Tibial nerve (tissue), 4 donors: ENCODE data around the gene KIRREL3.

Experiments used
- CTCF ChIP-seq, 5 experiments: fragments of 200-600 bp in 3 of 5; fragments of 450-650 bp in 2 of 5; sonication (generic) in 3 of 5; IDR thresholded peaks; one replicate each; pipeline ENCODE4 v1.5.1; 2016 to 2019; ENCODE audit warnings: antibody characterized with exemption in 5 of 5, mild to moderate bottlenecking in 3 of 5, moderate library complexity in 2 of 5
- EP300 ChIP-seq, 2 donors: sonication (generic); formaldehyde crosslinking; IDR thresholded peaks; one replicate each; pipeline ENCODE4 v1.6.1; 2017; ENCODE audit warnings: antibody characterized with exemption in 2 of 2, mild to moderate bottlenecking in 1 of 2
- POLR2A ChIP-seq, 2 donors: fragments of 450-650 bp; IDR thresholded peaks; one replicate each; pipeline ENCODE4 v1.6.1; 2017; ENCODE audit warnings: antibody characterized with exemption in 2 of 2, mild to moderate bottlenecking in 2 of 2, moderate library complexity in 2 of 2

GRCh38 chr11:126830216-126830806 lies 170.3 kb downstream of the KIRREL3 start:
- TF ChIP-seq POLR2A (IDR thresholded peaks at IDR 0.05) (no peak), CTCF (IDR thresholded peaks at IDR 0.05) (no peak), EP300 (IDR thresholded peaks at IDR 0.05) (no peak)
